GM21619 (cell line): Measurements from ENCODE around the gene KRTAP5-8.
"Not testable (repeated sequence)": the region's sequence is repeated elsewhere in the genome, so short reads cannot be mapped to it uniquely, and the experiment has no call there.

Experiments used
- ATAC-seq: cut with Tn5 transposase; IDR thresholded peaks from one replicate; pipeline ENCODE4 v1.9.1; 2021; ENCODE audit not compliant: unreplicated experiment

The KRTAP5-8 gene

GRCh38 chr11:71568704-71569349, 31.0 kb downstream of the KRTAP5-8 start:
- no peak for ATAC-seq

GRCh38 chr11:71571101-71571850, 33.5 kb downstream of the KRTAP5-8 start:
- not testable (repeated sequence) for ATAC-seq

GRCh38 chr11:71572811-71573210, 35.0 kb downstream of the KRTAP5-8 start:
- no peak for ATAC-seq

- ATAC-seq: no peak
Observed at GRCh38 chr11:71574418-71574817, 36.6 kb downstream of the KRTAP5-8 start.

- no peak for ATAC-seq
Observed at GRCh38 chr11:71575723-71576424, 38.0 kb downstream of the KRTAP5-8 start.

GRCh38 chr11:71576688-71577465, 39.1 kb downstream of the KRTAP5-8 start:
- ATAC-seq: not testable (repeated sequence)

GRCh38 chr11:71577469-71578004, 39.7 kb downstream of the KRTAP5-8 start:
- ATAC-seq: no peak

GRCh38 chr11:71579513-71579912, 41.7 kb downstream of the KRTAP5-8 start:
- ATAC-seq: not testable (repeated sequence)

- ATAC-seq: no peak
Observed at GRCh38 chr11:71580057-71581003, 42.5 kb downstream of the KRTAP5-8 start.

- ATAC-seq: no peak
Observed at GRCh38 chr11:71581826-71582225, 44.0 kb downstream of the KRTAP5-8 start.

GRCh38 chr11:71582309-71582895, 44.6 kb downstream of the KRTAP5-8 start, which contains the start of gene KRTAP5-11:
Gene KRTAP5-11, minus strand, starts transcription at chr11:71582875. Its CDS starts 38 bp downstream, at chr11:71582837.
- no peak for ATAC-seq

- ATAC-seq: not testable (repeated sequence)
Observed at GRCh38 chr11:71582969-71583368, 45.1 kb downstream of the KRTAP5-8 start.

- ATAC-seq: not testable (repeated sequence)
Observed at GRCh38 chr11:71585673-71586072, 47.8 kb downstream of the KRTAP5-8 start.

- ATAC-seq: not testable (repeated sequence)
Observed at GRCh38 chr11:71588314-71588713, 50.5 kb downstream of the KRTAP5-8 start.
